ENCODE data around the gene ZDHHC11.

DNA sequence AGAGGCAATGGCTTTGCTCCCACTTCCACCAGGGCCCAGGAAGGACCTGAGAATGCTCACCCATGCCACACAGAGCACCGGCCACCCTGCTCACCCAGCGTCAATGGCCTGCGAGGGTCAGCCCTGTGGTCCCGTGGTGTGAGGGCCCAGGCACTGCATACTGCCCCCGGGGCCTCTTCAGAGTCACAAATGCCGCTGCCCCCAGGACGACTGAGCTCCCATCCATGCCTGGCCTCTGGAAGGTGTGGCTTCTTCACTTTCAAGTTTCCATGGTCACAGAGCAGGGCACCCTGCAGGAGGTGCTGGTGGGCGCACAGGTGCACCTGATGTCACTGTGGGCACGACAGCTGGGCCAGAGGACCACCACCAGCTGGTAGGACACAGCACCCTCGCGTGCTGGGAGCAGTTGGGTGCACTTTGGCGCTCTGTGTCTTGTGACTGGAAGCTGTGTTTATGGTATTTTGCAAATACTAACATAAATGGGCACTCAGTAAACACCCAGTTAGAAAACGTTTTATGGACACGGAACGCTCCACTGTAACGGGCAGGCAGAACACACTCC lies 12.5 kb upstream of the ZDHHC11 start:
- no peak for TF ChIP-seq POLR2A (IDR thresholded peaks at IDR 0.05; ENCODE audit: low read depth)
- TF ChIP-seq, protein P1, sequence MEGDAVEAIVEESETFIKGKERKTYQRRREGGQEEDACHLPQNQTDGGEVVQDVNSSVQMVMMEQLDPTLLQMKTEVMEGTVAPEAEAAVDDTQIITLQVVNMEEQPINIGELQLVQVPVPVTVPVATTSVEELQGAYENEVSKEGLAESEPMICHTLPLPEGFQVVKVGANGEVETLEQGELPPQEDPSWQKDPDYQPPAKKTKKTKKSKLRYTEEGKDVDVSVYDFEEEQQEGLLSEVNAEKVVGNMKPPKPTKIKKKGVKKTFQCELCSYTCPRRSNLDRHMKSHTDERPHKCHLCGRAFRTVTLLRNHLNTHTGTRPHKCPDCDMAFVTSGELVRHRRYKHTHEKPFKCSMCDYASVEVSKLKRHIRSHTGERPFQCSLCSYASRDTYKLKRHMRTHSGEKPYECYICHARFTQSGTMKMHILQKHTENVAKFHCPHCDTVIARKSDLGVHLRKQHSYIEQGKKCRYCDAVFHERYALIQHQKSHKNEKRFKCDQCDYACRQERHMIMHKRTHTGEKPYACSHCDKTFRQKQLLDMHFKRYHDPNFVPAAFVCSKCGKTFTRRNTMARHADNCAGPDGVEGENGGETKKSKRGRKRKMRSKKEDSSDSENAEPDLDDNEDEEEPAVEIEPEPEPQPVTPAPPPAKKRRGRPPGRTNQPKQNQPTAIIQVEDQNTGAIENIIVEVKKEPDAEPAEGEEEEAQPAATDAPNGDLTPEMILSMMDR (IDR thresholded peaks at IDR 0.05) = no peak

Data from esophagus muscularis mucosa (tissue), 3 donors.